HCT116 (cell line): ENCODE measurements around the gene SARNP. TPM values are rescaled to one million over a fixed set of nuclear protein-coding genes. Genes with fewer than 3 reads are reported as not detected.

ENCODE experiments used
- ATAC-seq: fragments of 200-7000 bp; cut with Tn5 transposase; 2 replicates; pipeline ENCODE4 v1.9.1; 2020; ENCODE audit warnings: mild to moderate bottlenecking, moderate library complexity
- BruUV-seq: library from RNA; stranded (reverse); fragments of 400-500 nt; replicated peaks from 2 replicates; lab custom pipeline; 2021; lab: Mats Ljungman, UMichigan
- CTCF ChIA-PET: fragments of 300-600 bp; sonication (Branson Sonifier 250); formaldehyde crosslinking; loops from one replicate; lab custom pipeline; 2021; ENCODE audit warnings: antibody characterized with exemption; lab: Charles Lee
- POLR2A ChIA-PET: fragments of 300-600, 350-600 bp; sonication (Branson Sonifier 250); formaldehyde crosslinking; loops from one replicate; lab custom pipeline; 2021; ENCODE audit warnings: antibody characterized with exemption; lab: Charles Lee
- RAD21 ChIA-PET, 2 experiments: fragments of 300-600 bp; sonication (Branson Sonifier 250); formaldehyde crosslinking; loops; one replicate each; lab custom pipeline; 2023; ENCODE audit warnings: low total read pairs in 2 of 2; ENCODE audit not compliant: uncharacterized antibody in 2 of 2, unreplicated experiment in 2 of 2, low non-redundant PET in 1 of 2; lab: Charles Lee
- DNase-seq: peaks from one replicate; pipeline ENCODE4 v3.0.0-alpha.2; 2010; ENCODE audit warnings: low read depth, low spot score
- H2AFZ ChIP-seq: fragments of 200-600 bp; shearing (Covaris generic), sonication (generic); 2 replicates; pipeline ENCODE4 v1.6.1; 2017; ENCODE audit warnings: low read depth, mixed run types, mixed read lengths, antibody characterized with exemption, low read length; ENCODE audit not compliant: poor library complexity, severe bottlenecking
- H3K27ac ChIP-seq: 2 replicates; pipeline ENCODE4 v1.5.1; 2012; ENCODE audit warnings: low read depth, low read length
- H3K27me3 ChIP-seq: fragments of 200-600 bp; sonication (generic); 2 replicates; pipeline ENCODE4 v1.6.1; 2016; ENCODE audit warnings: mixed run types, low read length, mixed read lengths; ENCODE audit not compliant: insufficient read depth
- H3K36me3 ChIP-seq, 2 experiments: fragments of 200-500 bp in 1 of 2; fragments of 200-600 bp in 1 of 2; sonication (Bioruptor generic) in 1 of 2; sonication (generic) in 1 of 2; 2 replicates each; pipeline versions ENCODE4 v1.5.1 to v1.6.1; 2014 to 2016; ENCODE audit warnings: low read length in 2 of 2, inconsistent platforms in 1 of 2, mixed read lengths in 1 of 2, mixed run types in 1 of 2; ENCODE audit not compliant: insufficient read depth in 2 of 2, control insufficient read depth in 1 of 2
- H3K4me1 ChIP-seq, 2 experiments: fragments of 200-600 bp in 1 of 2; sonication (generic) in 1 of 2; 2 replicates each; pipeline versions ENCODE4 v1.5.1 to v1.6.1; 2012 to 2017; ENCODE audit warnings: low read length in 2 of 2, inconsistent platforms in 1 of 2, mild to moderate bottlenecking in 1 of 2, mixed read lengths in 1 of 2, mixed run types in 1 of 2, moderate library complexity in 1 of 2; ENCODE audit not compliant: insufficient read depth in 2 of 2, control insufficient read depth in 1 of 2
- H3K4me2 ChIP-seq: fragments of 200-600 bp; sonication (generic); 2 replicates; pipeline ENCODE4 v1.6.1; 2017; ENCODE audit warnings: mixed run types, low read length, mixed read lengths
- H3K4me3 ChIP-seq, 2 experiments: fragments of 200-600 bp in 1 of 2; sonication (generic) in 1 of 2; replicated peaks in 1 of 2; 2 replicates each; pipeline ENCODE4 v1.5.1; 2011 to 2016; ENCODE audit warnings: low read length in 2 of 2, control low read depth in 1 of 2, low read depth in 1 of 2, mild to moderate bottlenecking in 1 of 2, mixed read lengths in 1 of 2, mixed run types in 1 of 2
- H3K79me2 ChIP-seq: fragments of 200-600 bp; sonication (generic); 2 replicates; pipeline ENCODE4 v1.6.1; 2017; ENCODE audit warnings: mild to moderate bottlenecking, mixed run types, low read length, moderate library complexity, mixed read lengths; ENCODE audit not compliant: insufficient read depth
- H3K9ac ChIP-seq: fragments of 200-600 bp; sonication (generic); 2 replicates; pipeline ENCODE4 v1.6.1; 2016; ENCODE audit warnings: low read length, mixed read lengths
- H3K9me2 ChIP-seq: fragments of 200-600 bp; sonication (generic), shearing (Covaris generic); 2 replicates; pipeline ENCODE4 v1.6.1; 2017; ENCODE audit warnings: mixed run types, mild to moderate bottlenecking, moderate library complexity; ENCODE audit not compliant: insufficient read depth
- H3K9me3 ChIP-seq, 2 experiments: fragments of 200-500 bp in 1 of 2; fragments of 200-600 bp in 1 of 2; sonication (Bioruptor generic) in 1 of 2; sonication (generic) in 1 of 2; 2 replicates each; pipeline ENCODE4 v1.6.1; 2014 to 2017; ENCODE audit warnings: low read length in 2 of 2, mixed read lengths in 2 of 2, inconsistent platforms in 1 of 2, low read depth in 1 of 2, mild to moderate bottlenecking in 1 of 2, mixed run types in 1 of 2, moderate library complexity in 1 of 2; ENCODE audit not compliant: control insufficient read depth in 1 of 2, insufficient read depth in 1 of 2
- H4K20me1 ChIP-seq: fragments of 200-600 bp; sonication (generic), shearing (Covaris generic); 2 replicates; pipeline ENCODE4 v1.6.1; 2017; ENCODE audit warnings: mixed run types, mild to moderate bottlenecking, moderate library complexity; ENCODE audit not compliant: insufficient read depth
- POLR2A ChIP-seq: IDR thresholded peaks from 2 replicates; pipeline ENCODE4 v1.7.0; 2011; ENCODE audit warnings: borderline replicate concordance; ENCODE audit not compliant: insufficient read depth, insufficient read length; ENCODE audit errors: extremely low read depth
- RAD21 ChIP-seq: IDR thresholded peaks from 2 replicates; pipeline ENCODE4 v1.6.1; 2012; ENCODE audit warnings: low read depth, mild to moderate bottlenecking
- SRF ChIP-seq: IDR thresholded peaks from 2 replicates; pipeline ENCODE4 v1.6.1; 2012; ENCODE audit warnings: low read depth
- TCF7L2 ChIP-seq: IDR thresholded peaks from 2 replicates; pipeline ENCODE4 v1.7.0; 2011; ENCODE audit warnings: borderline replicate concordance, inconsistent platforms; ENCODE audit not compliant: insufficient read depth, insufficient read length; ENCODE audit errors: extremely low read depth
- ZFX ChIP-seq: fragments of 450-650 bp; IDR thresholded peaks from 2 replicates; pipeline ENCODE4 v1.6.1; 2017
- intact Hi-C: fragments of 100-400 bp; cut with micrococcal nuclease; formaldehyde crosslinking; loops from 2 replicates; pipeline ENCODE4 v1.10.0; 2022
- total RNA-seq: library from RNA; stranded (reverse); gene quantifications from one replicate; pipeline ENCODE4 v1.2.1, GENCODE V29; 2021; ENCODE audit not compliant: unreplicated experiment
- TF ChIP-seq, protein P1 (sequence below): IDR thresholded peaks from 2 replicates; pipeline ENCODE4 v1.6.1; 2012; ENCODE audit warnings: low read depth

Gene SARNP
- total RNA-seq, 1 experiment from 2014 or later = 82.4 TPM

DNA sequence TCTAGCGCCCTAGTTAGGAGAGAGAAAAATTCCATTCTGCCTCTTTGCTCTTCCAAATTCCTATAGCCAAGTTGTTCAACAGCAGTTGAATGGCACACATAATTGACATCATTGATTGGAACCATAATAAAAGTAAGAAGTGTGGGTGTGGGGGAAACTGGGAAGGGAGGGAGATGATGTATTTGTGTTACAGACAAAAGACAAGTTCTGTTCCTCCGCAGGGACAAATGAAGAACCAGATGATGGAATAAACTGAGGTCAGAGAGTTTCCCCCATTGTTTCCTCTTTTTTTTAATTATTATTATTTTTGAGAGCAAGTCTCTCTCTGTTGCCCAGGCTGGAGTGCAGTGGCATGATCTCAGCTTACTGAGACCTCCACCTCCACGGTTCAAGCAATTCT, 39.7 kb downstream of the SARNP start:
- ATAC-seq = no peak
- no peak for DNase-seq
- ChIA-PET CTCF (no interaction called here), RAD21 (no interaction called here), POLR2A (no interaction called here)
- no peaks in the 10 kb centered on the region for H3K9me3 ChIP-seq
- H3K79me2 ChIP-seq = peaks cover 21% of the 10 kb centered on the region; the same call in 1 of the 2 replicates
- H3K27ac ChIP-seq = no peak overlapping the region
- H3K4me3 ChIP-seq = no peak overlapping the region
- no peak overlapping the region for H3K4me2 ChIP-seq
- no peaks in the 10 kb centered on the region for H3K9me2 ChIP-seq
- no TSS peak for BruUV-seq
- H3K9ac ChIP-seq = no peak overlapping the region
- no peaks in the 10 kb centered on the region for H3K4me1 ChIP-seq
- H4K20me1 ChIP-seq = 0 out of 2 replicates have a peak, but pooled peaks cover 4% of the 10 kb centered on the region
- no peak overlapping the region for H2AFZ ChIP-seq
- peaks cover 15 to 24% of the 10 kb centered on the region in 2 experiments for H3K36me3 ChIP-seq
- intact Hi-C loops = no loop called here
- TF ChIP-seq, protein P1, sequence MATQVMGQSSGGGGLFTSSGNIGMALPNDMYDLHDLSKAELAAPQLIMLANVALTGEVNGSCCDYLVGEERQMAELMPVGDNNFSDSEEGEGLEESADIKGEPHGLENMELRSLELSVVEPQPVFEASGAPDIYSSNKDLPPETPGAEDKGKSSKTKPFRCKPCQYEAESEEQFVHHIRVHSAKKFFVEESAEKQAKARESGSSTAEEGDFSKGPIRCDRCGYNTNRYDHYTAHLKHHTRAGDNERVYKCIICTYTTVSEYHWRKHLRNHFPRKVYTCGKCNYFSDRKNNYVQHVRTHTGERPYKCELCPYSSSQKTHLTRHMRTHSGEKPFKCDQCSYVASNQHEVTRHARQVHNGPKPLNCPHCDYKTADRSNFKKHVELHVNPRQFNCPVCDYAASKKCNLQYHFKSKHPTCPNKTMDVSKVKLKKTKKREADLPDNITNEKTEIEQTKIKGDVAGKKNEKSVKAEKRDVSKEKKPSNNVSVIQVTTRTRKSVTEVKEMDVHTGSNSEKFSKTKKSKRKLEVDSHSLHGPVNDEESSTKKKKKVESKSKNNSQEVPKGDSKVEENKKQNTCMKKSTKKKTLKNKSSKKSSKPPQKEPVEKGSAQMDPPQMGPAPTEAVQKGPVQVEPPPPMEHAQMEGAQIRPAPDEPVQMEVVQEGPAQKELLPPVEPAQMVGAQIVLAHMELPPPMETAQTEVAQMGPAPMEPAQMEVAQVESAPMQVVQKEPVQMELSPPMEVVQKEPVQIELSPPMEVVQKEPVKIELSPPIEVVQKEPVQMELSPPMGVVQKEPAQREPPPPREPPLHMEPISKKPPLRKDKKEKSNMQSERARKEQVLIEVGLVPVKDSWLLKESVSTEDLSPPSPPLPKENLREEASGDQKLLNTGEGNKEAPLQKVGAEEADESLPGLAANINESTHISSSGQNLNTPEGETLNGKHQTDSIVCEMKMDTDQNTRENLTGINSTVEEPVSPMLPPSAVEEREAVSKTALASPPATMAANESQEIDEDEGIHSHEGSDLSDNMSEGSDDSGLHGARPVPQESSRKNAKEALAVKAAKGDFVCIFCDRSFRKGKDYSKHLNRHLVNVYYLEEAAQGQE = no peak
- no peaks in the 10 kb centered on the region for H3K27me3 ChIP-seq

DNA sequence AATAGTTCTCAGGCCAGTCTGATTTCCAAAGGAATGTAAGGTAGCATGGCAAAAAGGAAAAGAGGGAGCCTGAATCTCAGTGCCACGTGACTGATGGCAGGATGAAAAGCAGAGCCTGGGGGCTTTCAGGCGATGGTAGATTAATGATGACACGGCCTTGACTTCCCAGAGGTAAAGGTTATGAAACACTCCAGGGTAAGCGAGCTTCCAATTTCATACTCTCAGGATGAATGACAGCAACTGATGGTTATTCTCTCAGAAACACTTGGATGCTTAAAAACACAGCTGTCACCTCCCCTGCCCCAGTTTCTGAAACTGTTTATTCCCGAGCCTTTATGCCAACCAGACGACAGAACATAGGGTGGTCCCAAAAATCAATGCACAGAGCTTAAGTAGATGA, 45.8 kb downstream of the SARNP start:
- BruUV-seq = no TSS peak
- H3K79me2 ChIP-seq = peaks cover 30% of the 10 kb centered on the region; the same call in 1 of the 2 replicates
- H3K9me2 ChIP-seq = no peaks in the 10 kb centered on the region
- H4K20me1 ChIP-seq = 0 out of 2 replicates have a peak, but pooled peaks cover 4% of the 10 kb centered on the region
- H3K4me1 ChIP-seq = no peaks in the 10 kb centered on the region
- ChIA-PET POLR2A (no interaction called here), RAD21 (no interaction called here), CTCF (no interaction called here)
- H3K4me2 ChIP-seq = no peak overlapping the region
- no peak overlapping the region for H3K9ac ChIP-seq
- H3K36me3 ChIP-seq = peaks cover 8% of the 10 kb centered on the region in 2 experiments; a peak in 2 of 4 replicates
- DNase-seq = no peak
- intact Hi-C loops = loop anchor here (2.0 kb wide), 1 partner anchor 19 kb away; no protein-coding TSS in a partner anchor
- no peak overlapping the region for H2AFZ ChIP-seq
- no peak for ATAC-seq
- H3K27ac ChIP-seq = no peak overlapping the region
- no peaks in the 10 kb centered on the region for H3K9me3 ChIP-seq
- no peak overlapping the region for H3K4me3 ChIP-seq
- TF ChIP-seq, protein P1 = no peak
- TF ChIP-seq SRF (no peak), ZFX (no peak), POLR2A (no peak), RAD21 (no peak), TCF7L2 (no peak)
- H3K27me3 ChIP-seq = no peaks in the 10 kb centered on the region
